Heart right ventricle (tissue), 16 donors: ENCODE measurements around the gene PDPN. TPM values are rescaled to one million over a fixed set of nuclear protein-coding genes. Genes with fewer than 3 reads are reported as not detected.

Source experiments
- ATAC-seq, 8 donors: fragments of 200-7000 bp; cut with Tn5 transposase; one replicate each; pipeline ENCODE4 v1.9.1; 2020; ENCODE audit warnings: mild to moderate bottlenecking in 8 of 8, moderate library complexity in 8 of 8, moderate number of reproducible peaks in 1 of 8
- DNase-seq, 2 donors: peaks; one replicate each; pipeline ENCODE4 v3.0.0-alpha.2; 2020
- H3K27ac ChIP-seq, 10 donors: fragments of 200-600 bp; sonication (generic) in 2 of 10; one replicate each; pipeline versions ENCODE4 v1.5.0 to v1.8.0; 2020 to 2022; ENCODE audit warnings: mild to moderate bottlenecking in 3 of 10
- H3K27me3 ChIP-seq, 7 donors: fragments of 200-600 bp; one replicate each; pipeline ENCODE4 v1.8.0; 2021 to 2022; ENCODE audit warnings: mild to moderate bottlenecking in 2 of 7
- H3K36me3 ChIP-seq, 9 donors: fragments of 200-600 bp; sonication (generic) in 1 of 9; one replicate each; pipeline versions ENCODE4 v1.5.0 to v1.8.0; 2020 to 2022; ENCODE audit warnings: mild to moderate bottlenecking in 2 of 9
- H3K4me1 ChIP-seq, 9 donors: fragments of 200-600 bp; sonication (generic) in 1 of 9; one replicate each; pipeline versions ENCODE4 v1.5.0 to v1.8.0; 2020 to 2022; ENCODE audit warnings: mild to moderate bottlenecking in 4 of 9
- H3K4me3 ChIP-seq, 10 donors: fragments of 200-600 bp; sonication (generic) in 2 of 10; one replicate each; pipeline versions ENCODE4 v1.5.0 to v1.8.0; 2020 to 2022; ENCODE audit warnings: mild to moderate bottlenecking in 7 of 10, moderate library complexity in 2 of 10
- H3K9me3 ChIP-seq, 11 donors: fragments of 200-600 bp in 10 of 11; sonication (generic) in 2 of 11; one replicate each; pipeline versions ENCODE4 v1.5.0 to v1.8.0; 2013 to 2022; ENCODE audit warnings: mild to moderate bottlenecking in 2 of 11, control low read depth in 1 of 11, moderate library complexity in 1 of 11
- WGBS, 2 donors: extraction: QIAGEN DNeasy Blood & Tissue Kit; methylation state at CpG; one replicate each; pipeline ENCODE4 v1.1.7; 2013; ENCODE audit warnings: inconsistent platforms in 1 of 2; 5-methylcytosine and 5-hydroxymethylcytosine counted together
- intact Hi-C, 10 donors: fragments of 100-400 bp; cut with DNase I; formaldehyde crosslinking; loops; one replicate each; pipeline versions ENCODE4 v1.11.1 to v1.14.2; 2022
- polyA plus RNA-seq, 2 donors: library from polyadenylated mRNA; stranded (reverse); fragments of 200-250 nt; gene quantifications; one replicate each; pipeline ENCODE4 v1.2.3, GENCODE V29; 2013
- total RNA-seq, 10 donors: library from RNA; stranded (reverse); fragmentation: NEBNext Ultra II Directional in 3 of 10; extraction: Animal tissue kit (Norgen Biotek cat#: 25700) in 3 of 10; gene quantifications; one replicate each; pipeline versions ENCODE4 v1.2.1 to v1.2.4, GENCODE V29; 2021 to 2023
- TF ChIP-seq, protein P1 (sequence below), 9 donors: fragments of 200-600 bp; sonication (generic) in 2 of 9; IDR thresholded peaks; one replicate each; pipeline versions ENCODE4 v1.5.0 to v1.8.0; 2021 to 2022; ENCODE audit warnings: antibody characterized with exemption in 9 of 9, mild to moderate bottlenecking in 5 of 9, moderate library complexity in 1 of 9
- donor health status: Arrhythmogenic right ventricular cardiomyopathy.
- donor health status: ischemic (EF 13 %, LVEDD 7.1; RV severe dilation, severe dysfunction).
- donor health status: healthy with polysubstance abuse.
- donor health status: DM: no; HTN: yes; CAD: no.
- donor health status: DM: no; HTN: no; CAD: no.
- donor health status: ischemic (EF 25% LVEDD 6.9; RV normal size, moderate dysfunction).
- donor health status: ischemic (EF 25% LVEDD 5.7; RV mildly dilated, moderate dysfunction).
- donor health status: healthy.
- donor health status: DM: yes; HTN: yes; CAD: no.
- donor health status: Ischemic cardiomyopathy.
- donor health status: ischemic (EF 35%, LVEDD 5.7; RV mildly dilated, moderate dysfunction).
- donor health status: nonischemic (EF 11% LVEDD 7.7; RV severe dilation, severe dysfunction).
- donor health status: DM: yes; HTN: yes; CAD: no.
- donor health status: PGD.
- donor health status: ischemic (EF 29% LVEDD 5.4; RV normal size, mild dysfunction).
- donor health status: nonischemic (EF 23%, LVEDD 6.1; RV moderate dilation, normal function).

The PDPN gene
- total and polyA plus RNA-seq, 12 donors, result 4.4 to 165 (median 27.9) TPM

DNA sequence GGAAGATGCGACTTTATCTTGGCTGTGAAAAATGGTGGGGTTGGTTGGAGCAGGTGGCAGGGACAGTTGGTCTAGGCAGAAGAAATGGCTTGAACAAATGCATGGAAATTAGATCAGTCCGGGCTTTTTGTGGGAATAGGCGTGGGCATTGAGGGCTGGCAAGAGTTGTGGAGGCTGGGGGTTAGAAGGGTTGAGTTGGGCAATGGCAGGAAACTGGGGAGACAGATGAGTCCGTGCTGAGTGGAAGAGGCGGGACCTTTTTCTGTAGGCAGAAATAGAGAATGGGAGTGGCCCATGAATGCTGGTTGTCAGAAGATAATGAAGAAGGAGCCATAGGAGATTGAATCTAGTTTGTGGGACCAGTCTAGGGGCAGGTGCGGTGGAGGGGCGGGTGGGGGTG is 6.9 kb downstream of the PDPN start:
- H3K4me1 ChIP-seq, result peaks cover 0 to 40% (median 16%) of the 10 kb centered on the region in 9 donors
- H3K36me3 ChIP-seq, result peaks cover 0 to 7% (median 0%) of the 10 kb centered on the region in 9 donors
- WGBS, 2 donors, result 80 to 88% methylated on average over 7 of the region's 7 CpGs
- intact Hi-C loops, result no loop called here
- TF ChIP-seq, protein P1, sequence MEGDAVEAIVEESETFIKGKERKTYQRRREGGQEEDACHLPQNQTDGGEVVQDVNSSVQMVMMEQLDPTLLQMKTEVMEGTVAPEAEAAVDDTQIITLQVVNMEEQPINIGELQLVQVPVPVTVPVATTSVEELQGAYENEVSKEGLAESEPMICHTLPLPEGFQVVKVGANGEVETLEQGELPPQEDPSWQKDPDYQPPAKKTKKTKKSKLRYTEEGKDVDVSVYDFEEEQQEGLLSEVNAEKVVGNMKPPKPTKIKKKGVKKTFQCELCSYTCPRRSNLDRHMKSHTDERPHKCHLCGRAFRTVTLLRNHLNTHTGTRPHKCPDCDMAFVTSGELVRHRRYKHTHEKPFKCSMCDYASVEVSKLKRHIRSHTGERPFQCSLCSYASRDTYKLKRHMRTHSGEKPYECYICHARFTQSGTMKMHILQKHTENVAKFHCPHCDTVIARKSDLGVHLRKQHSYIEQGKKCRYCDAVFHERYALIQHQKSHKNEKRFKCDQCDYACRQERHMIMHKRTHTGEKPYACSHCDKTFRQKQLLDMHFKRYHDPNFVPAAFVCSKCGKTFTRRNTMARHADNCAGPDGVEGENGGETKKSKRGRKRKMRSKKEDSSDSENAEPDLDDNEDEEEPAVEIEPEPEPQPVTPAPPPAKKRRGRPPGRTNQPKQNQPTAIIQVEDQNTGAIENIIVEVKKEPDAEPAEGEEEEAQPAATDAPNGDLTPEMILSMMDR (IDR thresholded peaks at IDR 0.05), result no peak
- H3K9me3 ChIP-seq, result no peaks in the 10 kb centered on the region
- peaks cover 0 to 24% (median 0%) of the 10 kb centered on the region in 7 donors for H3K27me3 ChIP-seq
- H3K4me3 ChIP-seq, result no peak overlapping the region
- no peak overlapping the region for H3K27ac ChIP-seq
- no peak for DNase-seq
- no peak for ATAC-seq

DNA sequence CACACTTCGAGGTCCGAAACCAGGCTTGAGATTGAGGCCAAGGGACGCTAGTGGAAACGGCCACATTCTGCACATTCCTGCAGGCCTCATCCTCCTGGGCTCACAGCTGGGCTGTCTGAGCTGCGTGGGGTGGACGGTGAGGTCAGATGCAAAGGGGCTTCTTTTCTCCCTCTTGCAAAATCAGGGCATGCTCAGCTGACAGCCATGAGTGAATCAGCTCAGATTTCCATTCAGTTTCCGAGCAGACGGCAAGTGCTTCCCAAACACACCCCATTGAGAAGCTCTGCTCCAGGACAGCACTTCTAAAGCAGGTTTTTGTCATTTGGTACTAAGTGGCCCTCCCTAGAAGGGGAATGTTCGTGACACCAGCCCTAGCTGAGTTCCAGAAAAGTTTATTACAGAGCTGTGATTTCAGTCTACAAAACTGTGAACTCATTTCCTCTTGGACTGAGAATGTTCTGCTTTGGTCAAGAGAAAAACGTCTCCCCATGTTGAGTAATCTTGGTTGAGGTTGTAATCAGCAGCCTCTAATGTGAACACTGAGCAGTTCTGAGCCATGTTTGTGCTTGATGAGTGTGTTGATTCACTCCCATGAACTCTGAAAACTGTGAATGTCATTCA is 10.0 kb downstream of the PDPN start:
- H3K9me3 ChIP-seq, result no peaks in the 10 kb centered on the region
- H3K27ac ChIP-seq, result peak overlapping the region in 6 of 10 donors; percentile 47 to 83 (median 64)
- 25 to 37% methylated on average over 10 of the region's 10 CpGs for WGBS, 2 donors
- peaks cover 0 to 7% (median 0%) of the 10 kb centered on the region in 9 donors for H3K36me3 ChIP-seq
- peaks cover 0 to 19% (median 13%) of the 10 kb centered on the region in 9 donors for H3K4me1 ChIP-seq
- TF ChIP-seq, protein P1 (IDR thresholded peaks at IDR 0.05), result no peak
- H3K27me3 ChIP-seq, result no peaks in the 10 kb centered on the region
- ATAC-seq (peak; percentile 33 to 90 (median 74)), DNase-seq (peak in 1 of 2 donors; percentile 19)
- H3K4me3 ChIP-seq, result no peak overlapping the region
- intact Hi-C loops, result no loop called here

DNA sequence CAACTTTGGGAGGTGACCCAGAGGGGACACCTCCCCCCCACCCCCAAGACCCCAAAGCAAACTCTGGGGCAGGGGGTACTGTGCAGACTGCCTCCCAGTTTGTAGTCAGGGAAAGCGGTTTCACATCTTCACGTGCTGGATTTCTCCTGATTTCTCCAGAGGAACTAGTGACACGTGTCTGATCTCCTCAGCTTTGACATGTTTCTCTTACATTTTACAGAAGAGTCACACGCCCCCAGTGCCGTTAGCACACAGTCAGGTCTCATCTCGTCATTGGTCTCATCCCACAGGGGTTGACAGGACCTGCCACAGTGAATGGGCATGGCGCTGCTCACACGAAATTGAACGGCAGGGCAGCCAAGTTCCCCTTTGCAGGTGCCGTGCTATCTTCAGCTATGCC is 11.8 kb downstream of the PDPN start:
- TF ChIP-seq, protein P1 (IDR thresholded peaks at IDR 0.05), result no peak
- intact Hi-C loops, result no loop called here
- ATAC-seq (no peak), DNase-seq (no peak)
- WGBS, 2 donors, result 80 to 85% methylated on average over 10 of the region's 10 CpGs
- peaks cover 0 to 24% (median 13%) of the 10 kb centered on the region in 9 donors for H3K4me1 ChIP-seq
- no peaks in the 10 kb centered on the region for H3K9me3 ChIP-seq
- no peaks in the 10 kb centered on the region for H3K27me3 ChIP-seq
- peaks cover 0 to 7% (median 0%) of the 10 kb centered on the region in 9 donors for H3K36me3 ChIP-seq
- no peak overlapping the region for H3K27ac ChIP-seq
- no peak overlapping the region for H3K4me3 ChIP-seq

DNA sequence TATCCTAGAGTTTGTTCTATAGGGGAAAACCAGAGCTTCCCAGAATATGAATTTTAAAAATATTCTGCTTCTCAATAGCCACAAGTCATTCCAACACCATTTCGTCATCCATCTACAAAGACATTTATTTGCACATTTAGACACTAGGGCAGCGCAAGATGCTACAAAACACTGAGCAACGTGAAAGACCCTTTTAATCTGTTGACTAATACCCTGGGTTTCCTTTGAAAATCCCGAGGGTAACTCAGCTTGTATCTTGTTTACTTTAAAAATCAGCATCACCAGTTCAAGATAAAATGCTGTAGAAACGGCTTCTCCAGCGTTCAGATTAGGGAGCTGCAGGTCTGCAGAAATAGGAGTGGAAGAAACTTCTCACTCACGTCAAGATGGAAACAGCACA is 13.5 kb downstream of the PDPN start:
- H3K4me1 ChIP-seq, result peaks cover 0 to 37% (median 16%) of the 10 kb centered on the region in 9 donors
- ATAC-seq (no peak), DNase-seq (no peak)
- 52 to 55% methylated on average over 7 of the region's 7 CpGs for WGBS, 2 donors
- H3K27ac ChIP-seq, result no peak overlapping the region
- H3K9me3 ChIP-seq, result no peaks in the 10 kb centered on the region
- TF ChIP-seq, protein P1 (IDR thresholded peaks at IDR 0.05), result no peak
- H3K36me3 ChIP-seq, result no peaks in the 10 kb centered on the region
- H3K27me3 ChIP-seq, result no peaks in the 10 kb centered on the region
- H3K4me3 ChIP-seq, result no peak overlapping the region
- intact Hi-C loops, result no loop called here
